Uterus (tissue), 2 donors: Measurements from ENCODE around the gene TRAPPC14.

ENCODE experiments used
- CTCF ChIP-seq, 4 experiments: fragments of 200-600 bp in 2 of 4; fragments of 450-650 bp in 2 of 4; sonication (generic) in 2 of 4; IDR thresholded peaks; one replicate each; pipeline ENCODE4 v1.5.1; 2016 to 2019; ENCODE audit warnings: antibody characterized with exemption in 4 of 4, mild to moderate bottlenecking in 2 of 4, moderate library complexity in 1 of 4
- POLR2A ChIP-seq, 2 donors: fragments of 450-650 bp; IDR thresholded peaks; one replicate each; pipeline ENCODE4 v1.6.1; 2016; ENCODE audit warnings: antibody characterized with exemption in 2 of 2, mild to moderate bottlenecking in 1 of 2, moderate library complexity in 1 of 2

DNA sequence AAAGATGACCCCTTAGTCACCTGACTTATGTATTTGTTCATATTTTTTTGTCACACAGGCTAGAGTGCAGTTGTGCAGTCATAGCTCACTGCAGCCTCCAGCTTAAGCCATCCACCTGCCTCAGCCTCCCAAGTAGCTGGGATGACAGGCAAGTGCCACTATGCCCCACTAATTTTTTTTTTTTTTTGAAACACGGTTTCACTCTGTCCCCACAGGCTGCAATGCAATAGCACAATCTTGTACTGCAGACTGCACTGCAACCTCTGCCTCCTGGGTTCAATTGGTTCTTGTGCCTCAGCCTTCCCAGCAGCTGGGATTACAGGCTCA lies 29.9 kb downstream of the TRAPPC14 start:
- TF ChIP-seq CTCF (IDR thresholded peaks at IDR 0.05) (no peak), POLR2A (IDR thresholded peaks at IDR 0.05) (no peak)
